NCI-H128 (cell line): ENCODE results near the gene ANTXR1.

Source experiments
- DNase-seq: peaks from one replicate; lab custom pipeline; 2025; ENCODE audit not compliant: unreplicated experiment; lab: John Stamatoyannopoulos, UW

ANTXR1 gene

GRCh38 chr2:69126341-69126740, 113.4 kb downstream of the ANTXR1 start:
- no peak for DNase-seq

GRCh38 chr2:69131452-69131851, 118.5 kb downstream of the ANTXR1 start:
- no peak for DNase-seq

DNA sequence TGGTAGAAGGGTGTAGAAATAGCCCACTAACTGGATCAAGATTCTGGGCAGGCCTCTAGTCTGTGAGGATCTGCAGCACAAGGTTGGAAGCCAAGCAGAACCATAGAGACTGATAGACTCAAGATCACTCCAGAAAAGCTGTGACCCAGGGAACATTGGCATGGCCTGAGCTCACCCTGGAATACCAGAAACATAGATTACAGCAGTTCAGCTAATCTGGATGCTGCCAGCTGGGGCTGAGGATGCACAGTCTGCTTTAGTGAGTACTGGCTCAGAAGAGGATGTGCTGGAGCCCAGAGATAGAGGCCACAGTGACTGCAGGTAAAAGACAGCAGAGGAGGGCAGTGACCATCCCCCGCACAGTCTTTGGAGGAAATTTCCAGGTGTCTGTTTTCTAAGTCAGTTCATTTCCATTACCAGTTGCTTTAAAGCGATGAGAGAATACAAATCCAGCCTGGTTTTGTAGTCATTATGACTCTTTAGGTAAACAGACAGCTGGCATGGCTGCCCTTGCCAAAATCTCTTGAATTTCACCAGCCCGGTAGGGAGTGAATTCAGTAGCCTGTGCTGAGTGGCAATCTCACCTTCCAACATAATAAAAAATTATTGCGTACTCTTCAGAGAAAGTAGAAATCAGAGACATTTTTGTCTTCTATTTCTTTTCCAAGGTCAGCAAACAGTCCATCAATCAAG, 119.2 kb downstream of the ANTXR1 start:
- no peak for DNase-seq

DNA sequence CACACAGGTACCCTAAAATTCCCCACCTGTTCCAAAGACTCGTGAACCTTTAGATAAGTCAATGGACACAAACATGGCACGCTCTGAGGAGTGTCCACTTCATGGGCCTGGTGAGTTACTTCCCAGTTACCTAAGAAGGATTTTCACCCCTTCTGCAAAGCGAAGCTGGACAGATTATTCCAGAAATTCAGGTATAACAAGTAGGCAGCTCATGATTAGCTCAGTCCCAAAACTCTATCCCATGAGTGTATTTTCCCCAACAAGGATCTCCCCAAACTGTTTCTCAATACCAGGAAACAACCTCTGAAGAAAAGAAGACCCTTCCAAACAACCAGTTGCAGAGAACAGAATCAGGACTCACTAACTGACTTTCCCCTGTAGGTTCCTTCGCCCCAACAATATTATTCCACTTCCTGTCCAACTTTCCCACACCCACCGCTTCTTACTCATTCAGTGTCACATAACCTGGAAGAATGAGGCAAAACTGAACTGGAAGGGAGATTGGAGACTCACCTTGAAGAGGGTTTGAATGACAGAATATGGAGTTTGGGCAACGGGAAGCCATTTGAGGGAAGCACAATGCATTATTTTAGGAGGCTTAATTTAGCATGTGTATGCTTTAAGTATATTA, 120.1 kb downstream of the ANTXR1 start:
- DNase-seq = no peak

DNA sequence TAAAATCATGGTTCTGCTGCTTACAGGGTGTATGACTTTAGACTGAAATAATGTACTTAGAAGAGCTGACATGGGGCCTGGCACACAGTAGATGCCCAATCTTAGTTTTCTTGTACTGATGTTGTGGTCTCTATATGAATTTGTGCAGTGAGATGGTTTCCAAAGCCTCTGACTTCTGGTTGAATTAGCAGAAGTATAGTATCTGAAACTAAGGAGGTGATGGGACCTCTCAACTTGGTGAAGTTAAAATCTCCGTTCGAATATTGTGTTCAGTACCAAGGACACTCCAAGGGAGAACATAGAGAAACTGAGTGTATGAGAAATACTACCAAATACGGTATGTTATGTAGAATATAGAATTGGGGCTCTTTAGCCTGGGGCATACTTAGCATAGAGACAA, 120.9 kb downstream of the ANTXR1 start:
- no peak for DNase-seq

DNA sequence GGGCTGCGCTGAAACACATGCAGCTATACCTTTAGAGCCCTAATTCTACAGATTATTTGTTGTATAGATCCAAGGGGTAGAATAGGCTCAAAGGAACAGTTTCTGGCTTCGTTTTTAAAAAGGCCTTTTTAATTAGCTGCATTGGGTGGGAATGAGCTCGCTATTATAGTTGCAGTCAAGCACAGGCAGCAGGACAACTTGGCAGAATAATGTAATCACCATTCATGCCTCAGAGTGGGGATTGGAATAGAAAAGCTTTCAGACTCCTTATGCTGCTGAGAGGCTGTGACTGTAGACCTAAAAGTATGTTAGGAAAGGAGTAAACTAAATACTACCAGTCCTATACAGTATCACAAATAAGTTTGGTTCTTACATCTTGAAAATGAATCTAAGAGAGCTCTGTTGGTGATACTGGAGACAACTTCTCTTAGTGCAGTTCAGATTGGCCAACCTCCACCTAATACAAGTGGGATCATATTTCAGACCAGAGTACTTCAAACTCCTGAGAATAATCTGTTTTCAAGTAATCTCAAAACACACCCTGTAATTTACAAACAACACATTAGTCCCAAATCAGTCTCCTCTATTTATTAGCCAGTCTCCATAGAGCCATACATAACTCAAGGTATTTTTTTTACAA, 121.4 kb downstream of the ANTXR1 start:
- no peak for DNase-seq

- no peak for DNase-seq
Observed at GRCh38 chr2:69138247-69138772, 125.3 kb downstream of the ANTXR1 start.

GRCh38 chr2:69138793-69139459, 125.9 kb downstream of the ANTXR1 start:
- DNase-seq = no peak

DNA sequence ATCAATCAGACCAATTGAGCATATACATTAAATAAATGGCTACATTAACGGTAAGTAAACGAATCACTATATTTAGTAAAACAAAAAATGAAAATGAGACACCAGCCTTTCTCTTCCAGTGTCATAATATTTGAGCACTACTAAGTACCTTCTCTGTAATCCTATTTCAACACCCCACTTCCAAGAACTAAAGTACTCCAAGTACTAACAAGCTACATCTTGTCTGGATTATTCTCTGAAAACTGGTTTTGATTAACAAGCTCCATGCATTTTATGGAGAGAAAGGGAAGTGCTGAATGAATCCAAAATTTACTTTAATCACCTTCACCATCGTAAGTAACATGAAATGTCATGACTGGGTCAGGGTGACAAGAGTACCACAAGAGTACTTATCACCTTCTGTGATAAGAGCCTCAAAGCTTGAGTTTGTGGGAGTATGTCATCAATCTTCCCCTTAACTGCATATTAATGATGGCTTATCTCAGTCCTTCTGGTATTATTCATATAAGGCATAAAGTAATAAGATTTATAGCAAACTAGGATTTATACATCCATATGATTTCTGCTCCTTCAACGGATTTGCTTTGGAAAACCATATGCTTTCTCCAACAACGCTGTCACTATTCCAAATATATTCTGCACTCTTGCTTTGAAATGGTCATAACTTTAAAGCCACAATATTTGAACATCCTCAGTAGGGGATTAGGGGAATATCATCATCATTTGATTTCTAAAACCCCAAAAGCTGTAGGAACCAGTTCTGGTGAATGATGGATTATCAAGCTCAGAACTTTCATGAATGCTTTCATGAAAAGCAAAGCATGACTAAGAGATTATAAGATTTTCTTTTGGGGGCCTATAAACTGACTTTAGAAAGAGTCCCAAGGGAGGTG, 127.0 kb downstream of the ANTXR1 start:
- DNase-seq = no peak

DNA sequence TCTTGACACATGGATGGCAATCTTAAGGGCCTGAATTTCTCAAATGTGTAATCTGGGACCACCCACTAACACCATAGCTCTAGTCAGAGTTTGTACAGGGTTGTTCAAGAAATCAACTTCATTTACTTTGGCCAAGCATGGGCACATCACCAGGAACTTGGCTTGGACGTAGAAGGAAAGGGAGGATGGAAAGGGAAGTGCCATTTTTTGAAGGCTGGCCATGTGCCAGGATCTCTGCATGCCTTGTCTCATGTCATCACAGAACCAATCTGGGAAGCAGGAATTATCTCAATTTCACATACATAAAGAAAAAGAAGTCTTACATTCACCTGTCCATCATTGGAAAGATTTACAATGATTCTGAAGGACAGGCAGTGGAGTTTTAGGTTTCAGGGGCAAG, 128.1 kb downstream of the ANTXR1 start:
- no peak for DNase-seq

DNA sequence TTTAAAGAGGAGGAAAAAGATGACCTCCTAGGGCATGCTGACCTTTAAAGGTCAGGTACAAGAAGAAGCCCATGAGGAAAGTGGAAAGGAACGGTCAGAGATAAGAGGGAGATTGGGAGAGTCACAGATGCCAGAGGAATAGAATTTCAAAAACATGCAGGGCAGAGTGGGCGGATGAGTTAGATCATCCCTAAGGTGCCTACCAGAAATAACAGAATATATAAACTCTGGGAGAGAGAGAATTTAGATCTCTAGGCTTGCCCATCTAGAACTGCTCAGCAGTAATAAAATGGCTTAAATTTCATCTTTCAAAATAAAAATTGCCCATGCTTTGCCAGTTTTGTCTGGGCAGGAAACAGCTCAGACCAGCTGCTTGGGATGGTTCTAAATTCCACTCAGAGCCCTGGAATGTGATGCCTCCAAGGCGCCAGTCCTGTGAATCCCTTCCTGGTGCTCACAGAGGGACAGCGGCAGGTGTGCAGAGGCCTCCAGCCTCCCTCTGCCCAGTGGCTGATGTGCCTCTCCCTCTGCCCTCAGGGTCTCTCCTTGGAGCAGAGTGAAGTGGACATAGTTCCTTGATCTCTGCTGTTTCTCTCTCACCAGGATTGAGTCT, 130.9 kb downstream of the ANTXR1 start:
- DNase-seq = no peak

DNA sequence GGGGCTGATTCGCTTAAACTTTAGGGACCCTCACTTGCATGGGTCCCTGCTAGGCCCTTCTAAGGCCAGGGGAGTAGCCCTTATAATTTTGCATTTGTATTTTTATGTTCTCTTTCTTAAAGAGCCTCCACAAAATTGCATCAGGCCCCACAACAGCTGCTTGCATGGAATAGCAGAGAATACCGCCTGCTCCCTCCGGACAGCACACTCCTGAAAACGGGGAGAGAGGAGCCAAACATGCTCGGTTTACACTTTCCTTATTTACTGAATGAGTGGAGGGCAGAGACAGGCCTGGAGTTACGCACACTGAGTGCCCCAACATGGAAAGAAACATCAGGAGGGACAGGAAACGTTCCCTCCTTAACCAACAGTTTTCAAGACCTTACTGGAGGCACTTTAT, 132.2 kb downstream of the ANTXR1 start:
- no peak for DNase-seq

- DNase-seq = no peak
Observed at GRCh38 chr2:69147841-69148533, 135.0 kb downstream of the ANTXR1 start.

DNA sequence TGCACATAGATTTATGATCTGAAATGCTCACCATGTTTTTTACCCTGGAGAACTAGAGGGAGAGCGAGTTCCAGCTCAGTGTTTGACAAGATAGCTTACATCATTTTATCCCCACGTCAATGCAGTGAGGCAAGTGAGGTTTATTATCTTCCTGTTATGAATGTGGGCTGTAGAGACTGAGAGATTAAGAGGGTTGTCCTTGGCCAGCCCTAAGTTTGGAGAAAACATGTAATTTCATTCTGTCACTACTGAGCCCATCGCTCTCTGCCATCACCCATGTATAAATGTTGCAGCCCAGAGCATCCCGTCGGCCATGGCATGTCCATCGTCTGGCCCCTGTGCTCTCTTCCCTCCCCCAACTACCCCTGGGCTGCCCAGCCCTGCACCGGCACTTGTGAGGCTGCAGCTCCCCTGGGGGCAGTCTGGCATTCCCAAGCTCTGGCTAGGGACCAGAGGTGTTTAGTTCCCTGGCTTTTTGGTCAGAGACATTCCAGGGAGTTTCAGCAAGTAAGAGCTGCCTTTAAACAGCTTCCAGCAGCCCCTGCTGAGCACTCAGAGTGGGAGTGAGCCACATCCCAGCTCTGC, 136.7 kb downstream of the ANTXR1 start:
- no peak for DNase-seq

- DNase-seq = no peak
Observed at GRCh38 chr2:69151931-69152330, 139.0 kb downstream of the ANTXR1 start.

GRCh38 chr2:69152847-69153583, 140.0 kb downstream of the ANTXR1 start:
- DNase-seq = no peak

GRCh38 chr2:69154106-69154505, 141.1 kb downstream of the ANTXR1 start:
- no peak for DNase-seq

DNA sequence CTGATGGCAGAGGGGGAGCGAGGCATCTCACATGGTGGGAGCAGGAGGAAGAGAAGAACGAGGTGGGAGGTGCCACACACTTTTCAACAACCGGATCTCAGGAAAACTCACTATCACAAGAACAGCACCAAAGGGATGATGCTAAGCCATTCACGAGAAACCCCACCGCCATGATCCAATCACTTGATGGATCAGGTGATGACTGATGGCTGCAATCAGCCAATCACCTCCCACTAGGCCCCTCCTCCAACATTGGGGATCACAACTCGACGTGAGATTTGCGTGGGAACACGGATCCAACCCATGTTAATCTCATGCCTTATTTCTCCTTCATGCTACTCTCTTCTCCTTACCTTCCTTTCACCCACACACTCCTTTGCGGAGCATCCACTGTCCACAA, 143.6 kb downstream of the ANTXR1 start:
- no peak for DNase-seq

DNA sequence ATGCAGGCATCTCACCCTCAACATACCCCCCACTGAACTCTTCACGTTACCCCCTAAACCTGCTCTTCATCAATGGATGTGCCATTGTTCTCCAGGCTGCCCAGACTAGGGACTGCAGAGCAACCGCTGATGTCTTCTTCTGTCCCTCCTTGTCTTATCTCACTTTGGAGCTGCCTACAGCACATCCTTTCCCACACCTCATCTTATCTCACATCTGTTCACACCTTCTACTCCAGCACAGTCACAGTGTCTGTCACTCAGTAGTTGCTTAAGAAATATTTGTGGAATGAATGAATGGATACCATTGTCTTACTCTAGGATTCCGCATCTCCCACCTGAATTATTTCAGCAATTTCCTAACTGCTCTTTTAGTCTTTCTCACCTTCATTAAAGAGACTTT, 144.5 kb downstream of the ANTXR1 start:
- DNase-seq = no peak
